Ramos (cell line): ENCODE data around the gene RNF135.
"Not testable (repeated sequence)": the region's sequence is repeated elsewhere in the genome, so short reads cannot be mapped to it uniquely, and the experiment has no call there.

Experiments used
- in situ Hi-C: fragments of 300-500 bp; cut with MboI; formaldehyde crosslinking; loops from one replicate; pipeline ENCODE4 v1.14.3; 2022; ENCODE audit warnings: low sequenced_read_pairs; ENCODE audit not compliant: unreplicated experiment

RNF135 gene

GRCh38 chr17:30997270-30997669 lies 26.4 kb downstream of the RNF135 start:
- in situ Hi-C loops, result no loop called here

- in situ Hi-C loops, result no loop called here
Measured at GRCh38 chr17:30997842-30998241, 27.0 kb downstream of the RNF135 start.

- in situ Hi-C loops, result no loop called here
Measured at GRCh38 chr17:31002047-31002446, 31.2 kb downstream of the RNF135 start.

GRCh38 chr17:31003225-31003866 lies 32.5 kb downstream of the RNF135 start:
- in situ Hi-C loops, result no loop called here

GRCh38 chr17:31004160-31004559 lies 33.3 kb downstream of the RNF135 start:
- in situ Hi-C loops, result no loop called here

- in situ Hi-C loops, result no loop called here
Measured at GRCh38 chr17:31007695-31008373, 37.0 kb downstream of the RNF135 start.

GRCh38 chr17:31008374-31009041 lies 37.7 kb downstream of the RNF135 start:
- in situ Hi-C loops, result no loop called here

GRCh38 chr17:31009042-31009702 lies 38.3 kb downstream of the RNF135 start:
- in situ Hi-C loops, result not testable (repeated sequence)

GRCh38 chr17:31010014-31010413 lies 39.2 kb downstream of the RNF135 start:
- in situ Hi-C loops, result loop anchor here (10.0 kb wide), 1 partner anchor 205 kb away; no protein-coding TSS in a partner anchor

GRCh38 chr17:31013844-31014243 lies 43.0 kb downstream of the RNF135 start:
- in situ Hi-C loops, result loop anchor here (10.0 kb wide), 1 partner anchor 201 kb away; no protein-coding TSS in a partner anchor

- in situ Hi-C loops, result loop anchor here (10.0 kb wide), 1 partner anchor 199 kb away; no protein-coding TSS in a partner anchor
Measured at GRCh38 chr17:31015639-31016038, 44.8 kb downstream of the RNF135 start.

GRCh38 chr17:31019004-31019403 lies 48.2 kb downstream of the RNF135 start:
- in situ Hi-C loops, result loop anchor here (10.0 kb wide), 1 partner anchor 196 kb away; no protein-coding TSS in a partner anchor

- in situ Hi-C loops, result not testable (repeated sequence)
Measured at GRCh38 chr17:31023171-31023570, 52.3 kb downstream of the RNF135 start.

- in situ Hi-C loops, result no loop called here
Measured at GRCh38 chr17:31031841-31032240, 61.0 kb downstream of the RNF135 start.

GRCh38 chr17:31035611-31036010 lies 64.8 kb downstream of the RNF135 start:
- in situ Hi-C loops, result not testable (repeated sequence)

GRCh38 chr17:31040837-31041236 lies 70.0 kb downstream of the RNF135 start:
- in situ Hi-C loops, result not testable (repeated sequence)

- in situ Hi-C loops, result not testable (repeated sequence)
Measured at GRCh38 chr17:31042378-31042777, 71.5 kb downstream of the RNF135 start.

GRCh38 chr17:31046856-31047425 lies 76.1 kb downstream of the RNF135 start:
- in situ Hi-C loops, result not testable (repeated sequence)

- in situ Hi-C loops, result no loop called here
Measured at GRCh38 chr17:31048142-31048541, 77.3 kb downstream of the RNF135 start.

GRCh38 chr17:31048780-31049179 lies 77.9 kb downstream of the RNF135 start:
- in situ Hi-C loops, result no loop called here
